ENCODE data around the gene SMAD9.

Gene SMAD9

DNA sequence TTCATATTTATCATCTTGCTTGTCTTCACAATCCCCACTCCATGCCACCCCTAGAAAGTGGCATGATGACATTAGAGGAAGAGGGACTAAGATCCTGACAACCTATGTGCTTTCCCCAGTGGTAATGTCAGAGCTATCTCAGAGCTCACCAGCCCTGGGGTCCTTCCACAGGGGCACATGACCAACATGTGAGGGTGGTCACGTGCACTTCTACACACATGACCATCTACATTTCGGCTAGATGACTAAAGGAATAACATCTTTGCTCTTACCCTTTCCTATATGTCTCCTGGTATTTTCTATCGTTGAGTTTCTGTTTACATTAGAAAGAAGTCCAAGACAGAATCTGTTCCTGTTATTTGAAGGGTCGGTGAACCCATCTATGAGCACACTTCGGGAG is 54.8 kb downstream of the SMAD9 start:
- DNase-seq (ENCODE audit: low spot score), result no peak

DNA sequence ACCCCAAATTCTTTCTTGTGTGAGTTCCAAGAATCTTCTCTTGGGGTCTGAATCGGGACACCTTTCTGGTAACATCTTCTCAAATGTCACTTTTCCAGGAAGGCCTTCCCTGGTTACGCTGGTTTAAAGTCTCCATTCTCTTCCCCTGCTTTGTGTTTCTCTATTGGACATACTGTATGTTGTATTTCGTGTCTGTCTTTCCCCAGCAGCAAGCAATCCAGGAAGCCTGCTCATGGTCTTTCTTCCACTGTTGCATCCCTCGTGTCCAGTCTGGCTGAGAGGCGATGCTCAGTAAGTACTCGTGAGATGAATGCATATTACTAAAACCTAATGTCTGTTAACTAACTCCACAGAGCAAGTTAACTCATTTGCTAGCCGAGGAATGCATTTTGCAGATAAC is 57.3 kb downstream of the SMAD9 start:
- no peak for DNase-seq (ENCODE audit: low spot score)

DNA sequence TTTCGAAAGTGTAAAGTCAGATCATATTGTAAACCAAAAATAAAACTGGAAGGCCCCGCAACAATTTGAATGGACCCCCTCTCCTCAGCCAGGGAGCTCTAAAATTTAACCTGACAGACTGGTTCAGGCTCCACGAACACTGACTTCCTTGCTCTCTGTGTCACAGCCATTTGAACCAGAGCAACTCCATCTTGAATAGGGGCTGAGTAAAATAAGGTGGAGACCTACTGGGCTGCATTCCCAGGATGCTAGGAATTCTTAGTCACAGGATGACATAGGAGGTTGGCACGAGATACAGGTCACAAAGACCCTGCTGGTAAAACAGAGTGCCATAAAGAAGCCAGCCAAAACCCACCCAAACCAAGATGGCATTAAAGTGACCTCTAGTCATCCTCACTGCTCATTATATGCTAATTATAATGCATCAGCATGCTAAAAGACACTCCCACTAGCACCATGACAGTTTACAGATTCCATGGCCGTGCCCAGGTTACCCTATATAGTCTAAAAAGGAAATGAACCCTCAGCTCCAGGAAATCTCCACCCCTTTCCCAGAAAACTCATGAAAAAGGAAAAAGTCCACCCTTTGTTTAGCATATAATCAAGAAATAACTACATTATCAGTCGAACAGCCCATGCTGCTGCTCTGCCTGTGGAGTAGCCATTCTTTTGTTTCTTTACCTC is 57.9 kb downstream of the SMAD9 start:
- DNase-seq (ENCODE audit: low spot score), result no peak

DNA sequence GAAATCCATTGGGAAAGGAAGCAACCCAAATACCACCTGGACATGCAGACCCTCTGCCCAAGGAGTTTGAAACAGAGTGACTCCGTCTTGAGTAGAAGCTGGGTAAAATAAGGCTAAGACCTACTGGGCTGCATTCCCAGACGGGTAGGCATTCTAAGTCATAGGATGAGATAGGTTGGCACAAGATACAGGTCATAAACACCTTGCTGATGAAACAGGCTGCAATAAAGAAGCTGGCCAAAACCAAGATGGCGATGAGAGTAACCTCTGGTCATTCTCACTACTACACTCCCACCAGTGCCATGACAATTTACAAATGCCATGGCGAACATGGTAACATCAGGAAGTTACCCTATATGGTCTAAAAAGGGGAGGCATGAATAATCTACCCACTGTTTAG is 60.8 kb downstream of the SMAD9 start:
- no peak for DNase-seq (ENCODE audit: low spot score)

DNA sequence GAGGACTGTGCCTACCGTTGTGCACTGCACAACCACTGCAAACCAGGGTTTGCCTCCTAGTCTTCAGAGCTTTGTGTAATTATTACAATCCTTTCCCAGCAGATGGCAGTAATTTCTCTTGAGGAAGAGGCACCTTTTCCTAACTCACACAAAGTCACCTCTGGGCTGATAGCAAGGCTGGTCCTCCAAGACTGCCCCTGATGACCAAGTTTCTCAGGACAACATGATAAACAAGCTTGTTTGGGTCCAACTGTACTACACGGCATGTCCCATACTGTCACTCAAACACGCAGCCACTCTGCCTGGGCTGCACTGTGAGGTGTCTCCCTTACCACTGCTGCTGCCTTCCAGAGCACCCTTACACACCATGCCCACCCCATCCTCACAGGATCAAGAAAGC is 61.7 kb downstream of the SMAD9 start:
- DNase-seq (ENCODE audit: low spot score), result peak; percentile 63

DNA sequence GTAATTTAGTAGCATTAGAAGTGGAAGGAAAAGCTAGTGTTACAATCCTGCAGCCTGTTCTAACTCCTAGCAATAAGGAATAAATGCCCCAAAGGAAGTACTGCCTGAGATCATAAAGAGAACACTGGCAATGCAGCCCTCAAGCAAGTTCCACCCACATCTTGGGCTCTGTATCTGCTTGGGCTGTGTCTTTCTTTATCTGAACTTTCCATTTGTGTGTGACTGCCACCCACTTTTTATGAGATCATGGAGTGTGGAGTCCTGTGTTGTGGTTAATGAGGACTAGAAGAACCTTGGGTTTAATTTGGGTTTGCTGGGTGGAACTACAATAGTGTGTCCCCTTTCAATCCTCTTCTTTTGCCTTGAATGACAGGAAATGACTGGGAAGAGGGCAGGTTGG is 62.8 kb downstream of the SMAD9 start:
- no peak for DNase-seq (ENCODE audit: low spot score)

DNA sequence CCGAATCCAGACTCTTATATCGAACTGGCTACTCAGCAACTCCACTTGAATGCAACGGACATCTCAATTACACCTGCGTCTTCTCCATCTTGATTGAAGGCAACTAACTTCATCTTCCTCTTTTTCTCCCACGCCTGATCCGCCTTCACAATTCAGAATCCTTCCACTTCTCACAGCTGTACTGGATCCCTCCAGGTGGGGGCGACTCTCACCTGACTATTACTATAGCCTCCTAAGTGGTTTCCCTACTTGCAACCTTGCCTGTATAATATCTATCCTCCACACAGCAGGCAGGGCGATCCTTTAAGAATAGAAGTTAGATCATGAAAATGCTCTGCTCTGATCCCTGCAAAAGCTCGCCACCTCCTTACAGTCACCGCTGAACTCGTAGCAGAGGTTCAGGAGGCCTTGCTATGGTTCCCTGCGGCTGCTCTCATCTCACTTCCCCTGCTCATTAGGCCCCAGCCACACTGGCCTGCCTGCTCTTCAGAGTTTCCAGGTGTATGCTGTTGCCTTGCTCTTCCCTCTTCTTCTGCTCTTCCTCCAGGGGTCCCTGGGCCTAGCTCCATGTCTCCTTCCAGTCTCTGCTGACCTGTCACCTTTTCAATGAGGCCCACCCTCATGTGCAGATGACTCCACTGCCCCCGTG is 69.1 kb downstream of the SMAD9 start:
- DNase-seq (ENCODE audit: low spot score), result no peak

DNA sequence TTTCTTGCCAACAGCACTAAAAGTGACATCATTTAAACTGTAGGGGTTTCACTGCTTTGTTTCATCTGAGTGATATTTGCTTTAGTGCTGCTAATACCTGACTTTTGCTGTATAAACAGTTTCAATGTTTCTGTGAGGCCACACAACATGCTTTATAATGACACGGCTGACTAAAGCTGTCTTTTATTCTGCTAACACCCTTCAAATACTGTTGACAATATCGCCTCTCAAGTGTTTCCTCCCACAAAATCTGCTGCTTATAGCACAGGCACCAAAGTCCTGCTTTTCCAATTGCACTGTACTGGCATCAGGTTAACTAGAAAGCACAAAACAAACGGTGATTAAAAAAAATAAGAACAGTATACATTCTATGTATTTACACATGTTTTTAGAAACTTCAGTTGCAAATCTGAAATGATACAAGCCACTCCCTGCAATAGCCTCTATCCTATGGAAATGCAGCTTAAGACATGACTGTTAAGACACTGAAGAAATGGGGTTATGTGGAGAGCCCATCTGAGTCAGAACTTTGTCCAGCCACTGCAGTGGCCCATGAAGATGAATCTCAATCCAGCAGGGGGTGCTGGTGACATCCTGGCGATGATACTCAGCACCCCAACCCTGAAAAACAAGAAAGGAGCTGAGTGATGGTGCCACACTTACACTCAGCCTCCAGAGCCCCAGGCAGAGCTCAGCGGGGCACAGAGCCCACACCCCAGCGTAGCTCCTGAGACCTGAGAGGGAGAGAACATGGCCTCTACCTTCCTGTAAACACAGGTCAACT is 71.6 kb downstream of the SMAD9 start:
- peak; percentile 18 for DNase-seq (ENCODE audit: low spot score)

DNA sequence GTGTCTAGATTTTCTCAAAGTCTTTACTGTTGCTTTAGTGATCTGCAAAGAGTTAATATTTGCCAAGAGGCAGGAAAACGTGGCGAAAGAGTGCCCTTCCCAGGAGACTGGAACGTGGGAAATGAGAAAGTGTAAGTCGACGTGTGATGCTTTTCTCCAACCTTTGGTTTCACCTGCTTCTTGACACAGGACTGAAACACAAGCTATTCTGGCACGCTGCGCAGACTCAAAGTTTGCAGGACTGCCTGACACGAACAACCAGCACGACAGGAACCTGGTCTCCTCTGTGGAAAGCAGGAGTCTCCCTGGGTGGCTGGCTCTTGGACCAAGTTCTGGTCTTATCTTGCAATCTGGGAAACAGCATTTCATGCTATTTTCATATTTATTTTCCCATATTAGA is 72.4 kb downstream of the SMAD9 start:
- DNase-seq (ENCODE audit: low spot score), result no peak

DNA sequence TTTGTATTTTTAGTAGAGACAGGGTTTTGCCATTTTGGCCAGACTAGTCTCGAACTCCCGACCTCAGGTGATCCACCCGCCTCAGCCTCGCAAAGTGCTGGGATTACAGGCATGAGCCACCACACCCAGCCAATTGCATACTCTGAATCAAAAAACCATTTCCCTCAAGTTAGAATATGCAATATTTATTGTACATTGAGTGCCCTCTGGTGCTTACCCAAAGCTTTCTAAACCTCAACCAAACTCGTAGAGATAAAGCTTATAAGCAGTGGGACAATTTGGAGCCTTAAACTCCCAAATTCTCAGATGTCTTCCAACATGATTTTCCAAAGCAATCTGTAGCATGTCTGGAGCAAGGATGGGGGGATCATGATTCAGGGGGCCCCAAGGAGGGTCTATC is 78.6 kb downstream of the SMAD9 start:
- no peak for DNase-seq (ENCODE audit: low spot score)

DNA sequence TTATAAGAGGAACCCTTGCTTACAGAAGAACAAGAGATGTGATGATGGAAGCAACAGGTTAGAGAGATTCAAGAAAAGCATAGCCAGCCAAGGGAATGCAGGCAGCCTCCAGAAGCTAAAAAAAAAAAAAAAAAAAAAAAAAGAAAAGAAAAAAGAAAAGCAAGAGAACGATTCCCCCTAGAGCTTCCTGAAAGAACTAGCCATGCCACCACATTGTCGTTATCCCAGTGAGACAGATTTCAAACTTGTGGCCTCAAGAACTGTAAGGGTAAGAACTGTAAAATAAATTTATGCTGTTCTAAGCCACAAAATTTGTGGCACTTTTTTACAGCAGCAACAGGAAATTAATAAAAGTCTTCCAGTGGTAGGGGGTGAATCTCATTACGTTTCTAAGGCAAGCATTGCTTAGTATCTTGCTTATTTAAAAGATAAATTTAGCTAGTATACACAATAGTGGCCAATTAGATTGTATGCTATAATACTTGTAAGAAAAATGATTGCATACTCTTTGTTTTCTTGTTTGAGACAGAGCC is 79.3 kb downstream of the SMAD9 start:
- no peak for DNase-seq (ENCODE audit: low spot score)

DNA sequence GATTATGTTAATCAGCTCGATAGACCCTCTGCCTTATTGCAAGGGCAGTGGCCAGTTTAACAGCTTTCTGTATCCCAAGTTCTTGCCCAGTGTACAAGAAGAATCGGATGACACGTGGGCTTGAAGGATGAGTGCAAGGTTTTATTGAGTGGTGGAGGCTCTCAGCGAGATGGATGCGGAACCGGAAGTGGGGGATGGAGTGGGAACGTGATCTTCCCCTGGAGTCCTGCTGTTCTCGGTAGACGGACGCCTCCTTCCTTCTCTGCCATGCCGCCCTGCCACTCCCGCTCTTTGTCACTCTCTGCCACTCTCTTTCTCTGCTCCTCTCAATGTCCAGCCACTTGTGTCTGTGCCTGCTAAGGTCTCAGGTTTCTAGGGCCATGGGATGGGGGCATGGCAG is 80.1 kb downstream of the SMAD9 start:
- no peak for DNase-seq (ENCODE audit: low spot score)

DNA sequence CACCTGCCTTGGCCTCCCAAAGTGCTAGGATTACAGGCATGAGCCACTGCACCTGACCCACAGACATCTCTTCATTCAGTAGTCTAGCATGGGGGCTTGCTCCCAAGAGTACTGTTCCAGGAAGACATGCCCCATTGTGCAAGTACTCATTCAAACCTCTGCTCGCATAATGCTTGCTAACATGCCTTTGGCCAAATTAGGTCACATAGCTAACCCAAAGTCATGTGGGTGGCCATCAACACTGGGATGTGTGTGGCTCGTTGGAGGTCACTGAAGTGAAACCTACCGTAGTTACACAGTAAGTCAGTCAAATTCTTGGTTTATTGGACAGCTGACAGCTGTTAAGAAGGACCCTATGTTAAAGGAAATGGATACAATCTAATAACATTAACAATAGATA is 80.8 kb downstream of the SMAD9 start:
- DNase-seq (ENCODE audit: low spot score), result no peak

DNA sequence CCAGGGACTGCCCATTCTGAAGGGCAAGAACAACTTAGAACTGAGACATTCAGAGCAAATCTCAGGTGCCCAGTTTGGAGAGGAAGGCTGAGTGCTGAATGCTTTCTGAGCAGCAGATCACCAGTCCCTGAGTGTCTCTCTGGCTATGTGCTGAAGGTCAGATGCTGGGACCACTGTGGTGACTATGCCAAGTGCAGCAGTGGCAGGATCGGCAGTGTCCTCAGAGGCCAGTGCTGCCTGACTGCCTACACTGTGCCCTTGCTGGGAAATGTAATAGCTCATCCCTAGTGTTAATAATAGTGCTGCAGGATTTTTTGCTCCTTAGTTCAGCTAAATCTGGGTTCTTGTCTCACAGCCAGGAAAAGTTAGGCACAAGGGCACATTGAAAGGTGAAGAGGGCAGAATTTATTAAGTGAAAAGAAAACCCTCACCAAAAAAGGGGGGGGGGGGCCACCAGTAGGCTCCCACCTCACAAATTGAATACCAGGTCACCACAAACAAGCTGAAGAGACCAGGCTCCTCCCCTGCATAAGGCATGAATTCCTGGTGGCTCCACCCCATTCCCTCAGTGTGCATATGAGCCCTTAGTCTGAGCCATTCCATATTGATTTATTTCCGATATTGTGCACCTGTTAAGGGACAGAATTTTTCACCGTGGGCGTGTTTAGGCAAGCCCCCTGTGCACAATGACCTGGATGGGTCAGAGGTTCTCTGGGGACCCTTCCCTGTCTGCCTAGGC is 82.5 kb downstream of the SMAD9 start:
- no peak for DNase-seq (ENCODE audit: low spot score)

DNA sequence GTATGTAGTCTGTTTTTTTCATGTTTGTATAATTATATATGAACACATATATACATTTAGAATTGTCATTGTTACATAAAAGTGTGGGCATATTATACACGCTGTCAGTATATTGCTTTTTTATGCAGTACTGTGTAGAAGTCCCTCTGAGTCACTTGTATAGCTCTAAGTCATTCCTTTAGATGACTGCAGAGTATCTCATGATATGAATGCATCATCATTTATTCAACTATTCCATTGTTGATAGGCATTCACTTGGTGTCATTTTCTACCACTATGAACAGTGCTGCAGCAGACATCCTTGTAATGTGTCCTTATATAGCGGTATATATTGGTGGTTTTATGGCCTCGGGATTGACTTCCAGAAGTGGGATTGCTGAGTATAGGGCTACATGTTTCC is 85.7 kb downstream of the SMAD9 start:
- no peak for DNase-seq (ENCODE audit: low spot score)

DNA sequence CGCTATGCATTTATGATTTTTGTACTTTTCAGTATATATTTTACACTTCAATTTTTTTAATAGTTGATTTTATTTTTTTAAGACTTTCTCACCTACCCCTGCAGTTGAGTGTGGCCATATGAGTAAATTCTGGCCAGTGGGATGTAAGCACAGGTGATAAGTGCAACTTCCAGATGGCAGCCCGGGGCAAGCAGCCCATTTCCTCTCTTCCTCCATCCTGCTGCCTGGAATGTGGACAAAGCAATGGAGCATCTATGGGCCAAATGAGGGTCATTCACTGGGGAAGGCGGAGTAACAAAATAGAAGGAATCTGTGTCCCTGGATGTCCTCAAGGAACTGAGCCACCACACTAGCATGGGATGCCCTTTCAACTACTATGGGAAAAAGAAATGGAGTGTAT is 88.7 kb downstream of the SMAD9 start:
- no peak for DNase-seq (ENCODE audit: low spot score)

DNA sequence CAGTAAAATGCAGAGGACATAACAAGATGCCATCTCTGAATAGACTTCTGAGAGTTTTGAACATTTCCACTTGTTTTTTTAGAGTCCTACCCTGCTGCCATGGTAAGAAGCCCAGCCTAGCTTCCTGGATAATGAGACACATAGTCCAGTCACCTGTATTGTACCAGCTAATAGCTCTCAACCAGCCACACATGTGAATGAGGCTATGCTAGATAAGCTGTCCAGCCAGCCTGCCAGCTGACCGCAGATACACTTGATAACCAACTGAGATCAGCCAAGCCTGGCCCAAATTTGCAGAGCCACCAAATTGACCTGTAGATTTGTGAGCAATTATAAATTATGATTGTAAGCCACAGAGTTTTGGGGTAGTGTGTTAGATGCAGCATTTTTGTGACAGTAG is 90.3 kb downstream of the SMAD9 start:
- no peak for DNase-seq (ENCODE audit: low spot score)

DNA sequence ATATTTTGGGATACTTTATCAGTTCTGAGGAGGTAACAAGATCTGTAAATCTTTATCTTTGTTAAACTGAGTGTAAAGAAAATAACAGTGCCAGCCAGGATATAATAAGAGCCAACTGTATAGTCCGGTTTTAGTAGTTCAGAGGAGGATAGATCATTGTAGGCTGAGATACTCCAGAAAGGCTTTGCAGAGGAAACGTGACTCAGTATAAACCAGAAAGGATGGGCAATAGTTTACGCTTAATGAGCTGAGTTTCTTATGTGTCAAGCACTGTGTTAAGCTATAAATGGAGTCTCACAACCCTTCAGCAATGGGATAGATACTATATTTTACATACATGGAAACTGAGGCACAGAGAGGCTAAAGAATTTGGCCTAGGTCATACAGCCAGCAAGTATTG is 97.3 kb downstream of the SMAD9 start:
- no peak for DNase-seq (ENCODE audit: low spot score)

DNA sequence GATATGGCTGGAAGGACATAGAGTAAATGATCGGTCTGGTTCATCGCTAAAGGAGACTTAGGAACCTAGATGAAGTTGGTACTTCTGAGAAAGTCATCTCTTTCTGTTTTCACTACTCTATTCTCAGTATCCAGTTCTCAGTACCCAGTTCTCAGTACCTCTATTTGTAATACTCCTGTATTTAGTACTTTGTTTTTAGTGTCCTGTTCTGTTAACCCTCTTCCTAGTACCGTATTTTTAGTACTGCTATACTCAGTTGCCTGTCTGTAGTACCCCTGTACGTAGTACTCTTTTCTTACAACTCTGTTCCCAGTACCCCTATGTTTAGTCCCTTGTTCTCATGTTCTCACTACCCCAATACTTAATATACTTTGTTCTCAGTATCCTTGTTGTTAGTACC is 99.8 kb downstream of the SMAD9 start:
- no peak for DNase-seq (ENCODE audit: low spot score)

DNA sequence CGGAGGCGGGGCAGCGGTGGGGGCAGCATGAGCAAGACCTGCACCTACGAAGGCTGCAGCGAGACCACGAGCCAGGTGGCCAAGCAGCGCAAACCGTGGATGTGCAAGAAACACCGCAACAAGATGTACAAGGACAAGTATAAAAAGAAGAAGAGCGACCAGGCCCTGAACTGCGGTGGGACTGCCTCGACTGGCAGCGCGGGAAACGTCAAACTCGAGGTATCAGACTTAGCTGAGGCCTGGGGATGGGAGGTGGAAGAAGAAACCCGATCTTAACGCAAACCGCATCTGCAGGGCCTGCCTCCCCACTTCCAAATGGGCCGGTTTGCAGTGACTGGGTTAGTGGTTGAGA is 100.3 kb downstream of the SMAD9 start:
- DNase-seq (ENCODE audit: low spot score), result peak; percentile 29

DNA sequence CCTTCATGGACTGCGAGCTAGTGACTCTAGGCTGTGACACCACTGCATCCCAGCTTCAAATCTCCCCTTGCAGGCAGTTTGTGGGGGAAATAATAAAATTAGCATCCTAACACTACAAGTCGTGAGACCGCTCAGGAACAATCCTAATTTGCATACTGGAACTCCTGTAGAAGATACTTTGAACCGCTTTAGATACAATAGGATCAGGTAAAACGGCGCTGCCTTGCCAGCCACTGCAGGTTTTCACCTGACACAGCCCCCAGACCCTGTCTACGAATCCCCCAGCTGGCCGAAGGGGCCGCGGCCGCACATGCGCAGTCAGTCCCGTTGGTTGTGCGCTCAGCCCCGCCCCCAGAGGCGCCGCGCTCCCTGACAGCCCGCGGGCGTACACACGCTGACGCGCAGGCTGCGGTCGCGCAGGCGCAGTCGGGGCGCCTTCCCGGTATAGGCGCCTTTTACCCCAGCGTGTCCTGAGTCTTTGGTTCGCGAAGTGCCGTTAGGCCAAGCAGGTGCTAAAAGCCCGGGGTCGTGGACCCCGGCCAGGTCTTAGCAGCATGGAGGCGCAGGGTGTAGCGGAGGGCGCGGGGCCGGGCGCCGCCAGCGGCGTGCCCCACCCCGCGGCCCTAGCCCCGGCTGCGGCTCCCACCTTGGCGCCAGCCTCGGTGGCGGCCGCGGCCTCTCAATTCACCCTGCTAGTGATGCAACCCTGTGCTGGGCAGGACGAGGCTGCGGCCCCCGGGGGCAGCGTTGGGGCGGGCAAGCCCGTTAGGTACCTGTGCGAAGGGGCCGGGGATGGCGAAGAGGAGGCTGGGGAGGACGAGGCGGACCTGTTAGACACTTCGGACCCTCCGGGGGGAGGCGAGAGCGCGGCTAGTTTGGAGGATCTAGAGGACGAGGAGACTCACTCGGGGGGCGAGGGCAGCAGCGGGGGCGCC is 101.0 kb downstream of the SMAD9 start, which contains the start of gene RFXAP:
RFXAP (plus strand) TSS at position 419 of the 935 bp plus-strand sequence; CDS start at position 555, 136 bp downstream.
- DNase-seq (ENCODE audit: low spot score), result peak; percentile 100
